ENCODE data around the gene TXNDC15.

The TXNDC15 gene

GRCh38 chr5:134939500-134939899 is 65.3 kb downstream of the TXNDC15 start:
- H3K4me3 ChIP-seq (ENCODE audit: low read length in 2 of 2), result no peak overlapping the region
- no peaks in the 10 kb centered on the region for H3K9me3 ChIP-seq (ENCODE audit: control insufficient read depth in 2 of 2, low read length in 2 of 2)
- no peak overlapping the region for H3K9ac ChIP-seq (ENCODE audit: low read depth in 1 of 2, low read length in 2 of 2)
- H3K4me1 ChIP-seq (ENCODE audit: control insufficient read depth in 2 of 2, insufficient read depth in 2 of 2, low read length in 2 of 2), result no peaks in the 10 kb centered on the region
- no peak overlapping the region for H3K27ac ChIP-seq (ENCODE audit: low read depth in 2 of 2, low read length in 2 of 2)
- H3K36me3 ChIP-seq (ENCODE audit: control insufficient read depth in 2 of 2, insufficient read depth in 2 of 2, low read length in 2 of 2), result peaks cover 11 to 12% of the 10 kb centered on the region in 2 donors
- H3K27me3 ChIP-seq (ENCODE audit: control insufficient read depth in 2 of 2, insufficient read depth in 2 of 2, low read length in 2 of 2), result no peaks in the 10 kb centered on the region

GRCh38 chr5:134943547-134943946 is 69.4 kb downstream of the TXNDC15 start:
- Histone ChIP-seq H3K9me3 (ENCODE audit: control insufficient read depth in 2 of 2, low read length in 2 of 2) (no peaks in the 10 kb centered on the region), H3K27ac (ENCODE audit: low read depth in 2 of 2, low read length in 2 of 2) (no peak overlapping the region), H3K36me3 (ENCODE audit: control insufficient read depth in 2 of 2, insufficient read depth in 2 of 2, low read length in 2 of 2) (no peaks in the 10 kb centered on the region), H3K4me1 (ENCODE audit: control insufficient read depth in 2 of 2, insufficient read depth in 2 of 2, low read length in 2 of 2) (no peaks in the 10 kb centered on the region), H3K4me3 (ENCODE audit: low read length in 2 of 2) (no peak overlapping the region), H3K9ac (ENCODE audit: low read depth in 1 of 2, low read length in 2 of 2) (no peak overlapping the region), H3K27me3 (ENCODE audit: control insufficient read depth in 2 of 2, insufficient read depth in 2 of 2, low read length in 2 of 2) (no peaks in the 10 kb centered on the region)

- no peak overlapping the region for H3K27ac ChIP-seq (ENCODE audit: low read depth in 2 of 2, low read length in 2 of 2)
- no peak overlapping the region for H3K4me3 ChIP-seq (ENCODE audit: low read length in 2 of 2)
- H3K9ac ChIP-seq (ENCODE audit: low read depth in 1 of 2, low read length in 2 of 2), result no peak overlapping the region
- no peaks in the 10 kb centered on the region for H3K4me1 ChIP-seq (ENCODE audit: control insufficient read depth in 2 of 2, insufficient read depth in 2 of 2, low read length in 2 of 2)
- no peaks in the 10 kb centered on the region for H3K9me3 ChIP-seq (ENCODE audit: control insufficient read depth in 2 of 2, low read length in 2 of 2)
- no peaks in the 10 kb centered on the region for H3K27me3 ChIP-seq (ENCODE audit: control insufficient read depth in 2 of 2, insufficient read depth in 2 of 2, low read length in 2 of 2)
- no peaks in the 10 kb centered on the region for H3K36me3 ChIP-seq (ENCODE audit: control insufficient read depth in 2 of 2, insufficient read depth in 2 of 2, low read length in 2 of 2)
Observed at GRCh38 chr5:134944630-134945029, 70.5 kb downstream of the TXNDC15 start.

GRCh38 chr5:134945041-134945440 is 70.9 kb downstream of the TXNDC15 start:
- H3K36me3 ChIP-seq (ENCODE audit: control insufficient read depth in 2 of 2, insufficient read depth in 2 of 2, low read length in 2 of 2), result no peaks in the 10 kb centered on the region
- no peaks in the 10 kb centered on the region for H3K4me1 ChIP-seq (ENCODE audit: control insufficient read depth in 2 of 2, insufficient read depth in 2 of 2, low read length in 2 of 2)
- no peak overlapping the region for H3K27ac ChIP-seq (ENCODE audit: low read depth in 2 of 2, low read length in 2 of 2)
- no peak overlapping the region for H3K4me3 ChIP-seq (ENCODE audit: low read length in 2 of 2)
- no peaks in the 10 kb centered on the region for H3K27me3 ChIP-seq (ENCODE audit: control insufficient read depth in 2 of 2, insufficient read depth in 2 of 2, low read length in 2 of 2)
- no peaks in the 10 kb centered on the region for H3K9me3 ChIP-seq (ENCODE audit: control insufficient read depth in 2 of 2, low read length in 2 of 2)
- H3K9ac ChIP-seq (ENCODE audit: low read depth in 1 of 2, low read length in 2 of 2), result no peak overlapping the region

GRCh38 chr5:134948911-134949310 is 74.7 kb downstream of the TXNDC15 start:
- Histone ChIP-seq H3K27me3 (ENCODE audit: control insufficient read depth in 2 of 2, insufficient read depth in 2 of 2, low read length in 2 of 2) (no peaks in the 10 kb centered on the region), H3K4me1 (ENCODE audit: control insufficient read depth in 2 of 2, insufficient read depth in 2 of 2, low read length in 2 of 2) (no peaks in the 10 kb centered on the region), H3K36me3 (ENCODE audit: control insufficient read depth in 2 of 2, insufficient read depth in 2 of 2, low read length in 2 of 2) (no peaks in the 10 kb centered on the region), H3K9me3 (ENCODE audit: control insufficient read depth in 2 of 2, low read length in 2 of 2) (no peaks in the 10 kb centered on the region), H3K27ac (ENCODE audit: low read depth in 2 of 2, low read length in 2 of 2) (no peak overlapping the region), H3K4me3 (ENCODE audit: low read length in 2 of 2) (no peak overlapping the region), H3K9ac (ENCODE audit: low read depth in 1 of 2, low read length in 2 of 2) (no peak overlapping the region)

GRCh38 chr5:134949316-134949715 is 75.1 kb downstream of the TXNDC15 start:
- H3K36me3 ChIP-seq (ENCODE audit: control insufficient read depth in 2 of 2, insufficient read depth in 2 of 2, low read length in 2 of 2), result no peaks in the 10 kb centered on the region
- no peak overlapping the region for H3K27ac ChIP-seq (ENCODE audit: low read depth in 2 of 2, low read length in 2 of 2)
- H3K27me3 ChIP-seq (ENCODE audit: control insufficient read depth in 2 of 2, insufficient read depth in 2 of 2, low read length in 2 of 2), result no peaks in the 10 kb centered on the region
- H3K9me3 ChIP-seq (ENCODE audit: control insufficient read depth in 2 of 2, low read length in 2 of 2), result no peaks in the 10 kb centered on the region
- no peak overlapping the region for H3K4me3 ChIP-seq (ENCODE audit: low read length in 2 of 2)
- H3K9ac ChIP-seq (ENCODE audit: low read depth in 1 of 2, low read length in 2 of 2), result no peak overlapping the region
- H3K4me1 ChIP-seq (ENCODE audit: control insufficient read depth in 2 of 2, insufficient read depth in 2 of 2, low read length in 2 of 2), result no peaks in the 10 kb centered on the region

Measured in mucosa of rectum (tissue), 2 donors.